Liver (tissue), 2 donors: ENCODE measurements around the gene HOXC13.

Experiments used
- ATF3 ChIP-seq: IDR thresholded peaks from 2 replicates; pipeline ENCODE4 v1.6.1; 2016; ENCODE audit warnings: antibody characterized with exemption
- FOXA1 ChIP-seq: IDR thresholded peaks from 2 replicates; pipeline ENCODE4 v1.6.1; 2016; ENCODE audit warnings: antibody characterized with exemption
- REST ChIP-seq: IDR thresholded peaks from 2 replicates; pipeline ENCODE4 v1.6.1; 2016; ENCODE audit warnings: antibody characterized with exemption, mild to moderate bottlenecking
- donor health status: healthy.

GRCh38 chr12:53940443-53941014 is 1.9 kb downstream of the HOXC13 start:
- TF ChIP-seq FOXA1 = no peak
- TF ChIP-seq REST = no peak
- TF ChIP-seq ATF3 = no peak
